Breast epithelium (tissue), 4 donors: ENCODE measurements around the gene VEPH1. TPM values are rescaled to one million over a fixed set of nuclear protein-coding genes. Genes with fewer than 3 reads are reported as not detected.

Experiments
- DNase-seq, 2 donors: peaks; one replicate each; pipeline ENCODE4 v3.0.0-alpha.2; 2019; ENCODE audit warnings: low spot score in 2 of 2
- H3K27ac ChIP-seq, 2 donors: fragments of 200-600 bp; sonication (generic) in 1 of 2; one replicate each; pipeline ENCODE4 v1.5.1; 2016 to 2019; ENCODE audit warnings: mild to moderate bottlenecking in 1 of 2
- H3K27me3 ChIP-seq, 2 donors: fragments of 200-600 bp; sonication (generic) in 1 of 2; one replicate each; pipeline versions ENCODE4 v1.5.1 to v1.6.0; 2017 to 2019; ENCODE audit warnings: control low read depth in 1 of 2, mild to moderate bottlenecking in 1 of 2
- H3K36me3 ChIP-seq: fragments of 200-600 bp; one replicate; pipeline ENCODE4 v1.5.1; 2019
- H3K4me1 ChIP-seq, 2 donors: fragments of 200-600 bp; sonication (generic); one replicate each; pipeline ENCODE4 v1.5.1; 2016 to 2019; ENCODE audit warnings: control low read depth in 1 of 2
- H3K4me3 ChIP-seq, 3 donors: fragments of 200-600 bp; sonication (generic); 1 replicate in 2 of 3; 2 replicates in 1 of 3; pipeline ENCODE4 v1.5.1; 2016 to 2019; ENCODE audit warnings: mild to moderate bottlenecking in 3 of 3, moderate library complexity in 2 of 3
- H3K9me3 ChIP-seq, 2 donors: fragments of 200-600 bp; sonication (generic) in 1 of 2; one replicate each; pipeline ENCODE4 v1.5.1; 2016 to 2019; ENCODE audit warnings: control low read depth in 1 of 2
- CTCF ChIP-seq, 3 donors: fragments of 450-650 bp; IDR thresholded peaks; one replicate each; pipeline ENCODE4 v1.5.1; 2016 to 2017; ENCODE audit warnings: antibody characterized with exemption in 3 of 3, mild to moderate bottlenecking in 3 of 3, moderate library complexity in 3 of 3
- POLR2A ChIP-seq: fragments of 450-650 bp; IDR thresholded peaks from one replicate; pipeline ENCODE4 v1.6.1; 2016; ENCODE audit warnings: antibody characterized with exemption, mild to moderate bottlenecking, moderate library complexity
- POLR2AphosphoS5 ChIP-seq, 3 donors: sonication (generic); formaldehyde crosslinking; IDR thresholded peaks; one replicate each; pipeline ENCODE4 v1.6.1; 2017; ENCODE audit warnings: antibody characterized with exemption in 3 of 3
- intact Hi-C: fragments of 100-400 bp; cut with DNase I; formaldehyde crosslinking; loops from one replicate; pipeline ENCODE4 v1.15.1; 2023; ENCODE audit warnings: low total_unique reads
- total RNA-seq, 3 donors: library from RNA; depleted of rRNA; stranded (reverse); fragments of >200 nt; gene quantifications; one replicate each; pipeline ENCODE4 v1.1.0, GENCODE V29; 2016

Gene VEPH1
- total RNA-seq, 3 donors from 2014 or later = under 0.01 to 20.9 (median 8.8) TPM

DNA sequence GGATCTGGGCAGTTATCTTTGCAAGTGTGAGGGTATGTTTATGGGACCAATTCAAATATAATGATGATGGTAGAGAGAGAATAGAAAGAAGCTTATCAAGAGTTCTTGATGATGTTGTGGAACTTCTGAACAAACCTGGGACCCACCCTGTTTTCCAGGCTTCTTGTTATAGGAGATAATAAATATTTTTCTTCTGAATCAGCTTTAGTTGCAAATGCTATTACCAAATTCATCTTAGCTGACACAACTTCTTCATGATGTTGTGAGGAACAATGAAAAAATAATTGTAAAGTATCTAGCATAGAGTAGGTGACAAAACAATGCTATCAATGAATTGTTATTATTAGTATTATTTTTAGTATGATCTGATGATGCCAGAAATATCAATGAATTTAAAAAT is 110.1 kb downstream of the VEPH1 start:
- H3K4me3 ChIP-seq = no peak overlapping the region
- H3K27me3 ChIP-seq = no peaks in the 10 kb centered on the region
- intact Hi-C loops = no loop called here
- H3K36me3 ChIP-seq = no peaks in the 10 kb centered on the region
- H3K4me1 ChIP-seq = no peaks in the 10 kb centered on the region
- no peaks in the 10 kb centered on the region for H3K9me3 ChIP-seq
- no peak for TF ChIP-seq POLR2AphosphoS5 (IDR thresholded peaks at IDR 0.05)
- TF ChIP-seq POLR2A = no peak
- no peak for TF ChIP-seq CTCF (IDR thresholded peaks at IDR 0.05)
- no peak for DNase-seq
- no peak overlapping the region for H3K27ac ChIP-seq

- no peak for DNase-seq
- Histone ChIP-seq H3K4me3 (no peak overlapping the region), H3K27me3 (no peaks in the 10 kb centered on the region), H3K27ac (no peak overlapping the region), H3K4me1 (no peaks in the 10 kb centered on the region), H3K9me3 (no peaks in the 10 kb centered on the region), H3K36me3 (no peaks in the 10 kb centered on the region)
- intact Hi-C loops = no loop called here
- TF ChIP-seq CTCF (IDR thresholded peaks at IDR 0.05) (no peak), POLR2A (no peak), POLR2AphosphoS5 (IDR thresholded peaks at IDR 0.05) (no peak)
Measured at GRCh38 chr3:157392104-157392503, 111.1 kb downstream of the VEPH1 start.

GRCh38 chr3:157390713-157391515 is 112.3 kb downstream of the VEPH1 start:
- Histone ChIP-seq H3K4me3 (no peak overlapping the region), H3K4me1 (no peaks in the 10 kb centered on the region), H3K27ac (no peak overlapping the region), H3K36me3 (no peaks in the 10 kb centered on the region), H3K9me3 (no peaks in the 10 kb centered on the region), H3K27me3 (no peaks in the 10 kb centered on the region)
- intact Hi-C loops = no loop called here
- TF ChIP-seq POLR2A (no peak), POLR2AphosphoS5 (IDR thresholded peaks at IDR 0.05) (no peak), CTCF (IDR thresholded peaks at IDR 0.05) (no peak)
- DNase-seq = no peak

GRCh38 chr3:157388976-157389375 is 114.2 kb downstream of the VEPH1 start:
- no peak for DNase-seq
- no peak for TF ChIP-seq CTCF (IDR thresholded peaks at IDR 0.05)
- no peak for TF ChIP-seq POLR2AphosphoS5 (IDR thresholded peaks at IDR 0.05)
- TF ChIP-seq POLR2A = no peak
- H3K4me1 ChIP-seq = no peaks in the 10 kb centered on the region
- no peaks in the 10 kb centered on the region for H3K27me3 ChIP-seq
- no peaks in the 10 kb centered on the region for H3K9me3 ChIP-seq
- H3K27ac ChIP-seq = no peak overlapping the region
- H3K36me3 ChIP-seq = no peaks in the 10 kb centered on the region
- no peak overlapping the region for H3K4me3 ChIP-seq
- intact Hi-C loops = no loop called here

- Histone ChIP-seq H3K36me3 (no peaks in the 10 kb centered on the region), H3K9me3 (no peaks in the 10 kb centered on the region), H3K4me3 (no peak overlapping the region), H3K4me1 (no peaks in the 10 kb centered on the region), H3K27ac (no peak overlapping the region), H3K27me3 (no peaks in the 10 kb centered on the region)
- TF ChIP-seq CTCF (IDR thresholded peaks at IDR 0.05) (no peak), POLR2A (no peak), POLR2AphosphoS5 (IDR thresholded peaks at IDR 0.05) (no peak)
- intact Hi-C loops = no loop called here
- no peak for DNase-seq
Measured at GRCh38 chr3:157387708-157388435, 115.3 kb downstream of the VEPH1 start.
